ENCODE data around the gene TAL1.

TAL1 gene

DNA sequence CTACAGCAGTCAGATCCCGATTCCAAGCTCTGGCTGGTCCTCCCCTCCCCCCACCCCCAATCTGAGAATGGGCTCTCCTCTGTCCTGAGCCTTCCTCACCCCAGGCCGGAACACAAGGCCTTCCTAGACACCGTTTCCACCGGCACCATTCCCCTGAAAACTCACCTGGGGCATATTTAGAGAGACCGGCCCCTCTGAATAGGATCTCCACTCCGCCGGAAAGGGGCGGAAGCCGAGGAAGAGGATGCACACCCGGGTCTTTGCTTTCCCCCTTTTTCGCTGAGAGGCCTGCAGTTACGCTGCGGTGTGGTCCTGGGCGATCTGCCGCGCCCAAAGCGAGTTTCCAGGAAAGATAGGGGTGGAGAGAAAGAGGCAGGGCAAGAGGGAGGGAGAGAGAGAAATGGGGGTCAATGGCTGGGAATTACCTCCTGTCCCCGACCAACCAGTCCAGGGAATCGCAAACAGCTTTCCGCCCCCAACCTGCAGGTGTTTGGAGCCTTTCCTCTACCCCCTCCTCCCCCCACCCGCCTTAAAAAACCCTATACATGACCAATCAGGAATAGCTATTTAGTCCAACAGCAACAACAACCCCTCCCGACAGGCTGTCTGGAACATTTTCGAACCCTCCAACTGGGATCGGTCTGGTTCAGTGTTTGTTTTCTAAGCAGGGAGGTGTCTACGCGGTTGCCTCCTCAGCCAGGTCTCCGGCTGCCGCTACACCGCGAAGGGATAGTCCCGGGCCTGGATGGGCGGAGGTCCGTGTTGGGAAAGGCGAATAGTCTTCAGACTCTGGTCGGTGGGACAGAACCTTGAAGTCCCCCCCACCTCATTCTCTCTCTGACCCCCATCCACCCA lies 2.8 kb downstream of the TAL1 start:
- DNase-seq, result no peak

DNA sequence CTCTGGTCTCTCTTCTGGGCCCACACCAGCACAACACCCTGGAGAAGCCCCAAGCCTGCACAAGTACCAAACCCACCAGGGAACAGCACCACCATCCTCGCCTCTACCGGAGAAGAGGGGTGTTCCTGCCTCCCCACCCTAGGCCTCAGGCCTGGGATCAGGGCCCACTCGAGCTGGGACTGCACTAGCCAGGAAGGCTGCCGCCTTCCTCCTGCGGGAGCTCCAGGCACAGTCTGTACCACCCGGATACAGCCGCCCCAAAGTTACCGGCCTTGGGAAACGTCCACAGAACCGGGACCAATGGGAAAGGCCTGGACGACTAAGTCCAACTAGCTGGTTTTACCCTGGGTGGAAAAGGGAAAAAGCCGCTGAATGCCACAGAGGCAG lies 3.4 kb downstream of the TAL1 start:
- DNase-seq, result no peak

DNA sequence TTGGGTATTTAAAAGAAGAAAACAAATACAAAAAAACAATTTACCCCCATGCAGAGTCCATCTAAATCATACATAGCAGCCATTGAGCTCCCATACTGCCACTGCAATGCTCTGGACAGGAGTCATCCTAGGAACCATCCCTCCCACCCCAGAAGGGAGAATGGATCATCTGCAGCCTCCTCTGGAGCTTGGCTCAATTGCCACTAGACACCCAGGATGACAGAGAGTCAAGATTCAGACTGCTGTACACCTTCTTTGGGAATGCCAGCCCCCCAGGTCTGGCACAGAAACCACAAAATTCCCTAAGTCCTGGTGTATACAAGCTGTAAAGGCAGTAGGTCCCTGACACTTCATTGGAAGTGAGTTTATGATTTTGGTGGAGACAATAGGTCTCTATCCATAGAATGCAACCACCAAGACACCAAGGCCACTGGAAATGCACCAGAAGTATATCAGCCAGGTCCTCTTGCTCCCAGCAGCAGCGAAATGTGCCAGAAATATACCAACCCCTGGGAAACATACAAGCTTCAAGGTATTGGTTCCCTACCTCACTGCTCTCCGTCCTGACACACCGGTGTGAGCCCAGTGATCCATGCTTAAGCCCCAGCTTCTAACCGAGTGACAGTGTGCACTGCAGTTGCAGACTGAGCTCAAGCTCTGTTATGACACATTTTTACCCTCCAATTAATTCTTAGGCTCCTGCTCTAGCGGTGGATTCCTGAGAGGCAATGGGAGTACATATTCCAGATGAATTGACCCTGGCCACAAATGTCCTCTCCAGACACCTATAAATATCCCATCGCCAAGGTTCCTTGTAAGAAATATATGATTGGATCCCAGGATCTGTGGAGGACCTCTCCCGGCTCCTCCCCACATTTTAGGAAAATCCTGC lies 4.4 kb downstream of the TAL1 start:
- DNase-seq, result no peak

DNA sequence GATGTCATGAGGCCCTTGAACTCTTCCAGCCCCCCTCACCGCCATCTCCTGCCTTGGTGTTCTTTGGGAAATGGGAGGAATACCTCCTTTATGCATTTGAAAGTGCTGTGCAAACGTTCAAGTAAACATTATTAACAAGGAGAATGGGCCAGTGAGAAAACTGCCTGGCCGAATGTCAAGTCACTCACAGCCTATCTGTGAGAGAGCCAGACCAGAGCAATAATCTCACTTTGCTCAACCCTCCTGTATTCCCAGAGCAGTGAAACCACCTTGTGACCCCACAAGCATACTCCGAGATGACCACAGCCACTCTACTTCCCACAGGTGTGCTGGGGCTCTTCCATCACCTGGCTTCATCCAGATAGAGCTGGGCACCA lies 5.2 kb downstream of the TAL1 start:
- no peak for DNase-seq

DNA sequence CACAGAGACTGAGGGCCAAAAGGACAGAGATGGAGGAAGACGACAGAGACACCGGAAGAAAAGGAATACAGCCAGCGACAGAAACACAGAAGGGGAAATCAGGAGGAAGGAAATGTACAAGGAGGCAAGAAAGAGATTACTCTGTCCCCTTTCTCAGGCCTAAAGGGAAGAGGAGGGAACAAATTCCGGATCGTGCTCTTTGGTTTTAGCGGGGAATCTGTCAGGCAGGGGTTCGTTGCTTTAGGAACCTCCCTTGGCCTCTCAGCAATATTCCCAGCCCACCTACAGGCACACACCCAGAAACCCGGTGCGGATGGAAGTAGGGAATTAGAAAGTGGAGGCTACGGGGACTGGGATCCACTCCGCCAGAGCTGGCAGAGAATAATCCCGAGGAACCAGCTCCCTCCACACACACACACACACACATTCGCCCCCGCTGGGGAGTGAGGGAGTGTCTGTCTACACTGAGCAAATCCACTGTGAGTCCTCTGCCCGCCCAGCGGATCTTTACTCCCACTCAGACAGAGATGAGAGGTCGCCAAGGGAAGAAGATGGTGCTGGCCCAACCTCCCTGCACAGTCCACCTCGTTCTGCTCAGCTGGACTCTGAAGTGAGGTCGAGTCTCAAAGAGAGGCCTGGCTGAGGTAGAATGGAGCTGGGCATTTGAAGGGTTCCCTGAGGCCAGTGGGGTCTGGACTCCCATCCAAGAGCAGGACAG lies 5.7 kb downstream of the TAL1 start:
- DNase-seq, result no peak

DNA sequence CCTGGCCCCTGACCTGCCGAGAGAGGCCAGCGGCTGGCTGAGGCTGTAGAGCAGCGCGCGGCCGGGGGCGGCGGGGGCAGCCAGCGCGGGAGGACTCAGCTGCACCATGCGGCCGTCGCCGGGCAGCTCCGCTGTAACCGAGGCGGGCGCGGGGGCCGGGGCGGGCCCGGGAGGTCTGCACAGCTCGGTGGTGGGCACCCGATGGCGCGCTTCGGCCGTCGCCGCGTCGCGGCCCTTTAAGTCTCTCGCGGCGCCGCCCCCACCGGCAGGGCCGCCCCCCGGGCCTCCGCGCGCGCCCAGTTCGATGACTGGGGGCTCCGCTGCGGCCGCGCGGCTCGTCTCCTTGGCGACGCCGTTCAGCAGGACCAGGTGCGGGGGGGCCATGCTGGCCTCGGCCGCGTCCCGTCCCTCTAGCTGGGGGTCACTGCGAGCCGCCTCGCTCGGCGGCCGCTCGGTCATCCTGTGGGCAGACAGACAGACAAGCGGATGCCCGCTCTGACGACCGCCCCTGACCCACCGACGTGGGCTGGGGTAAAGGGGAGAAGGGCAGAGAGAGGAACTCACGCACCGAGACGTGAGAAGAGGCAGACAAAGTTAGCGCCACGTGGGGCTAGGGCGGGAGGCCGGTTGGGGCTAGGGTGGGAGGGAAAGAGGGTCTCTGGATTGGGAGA lies 6.5 kb downstream of the TAL1 start:
- no peak for DNase-seq

DNA sequence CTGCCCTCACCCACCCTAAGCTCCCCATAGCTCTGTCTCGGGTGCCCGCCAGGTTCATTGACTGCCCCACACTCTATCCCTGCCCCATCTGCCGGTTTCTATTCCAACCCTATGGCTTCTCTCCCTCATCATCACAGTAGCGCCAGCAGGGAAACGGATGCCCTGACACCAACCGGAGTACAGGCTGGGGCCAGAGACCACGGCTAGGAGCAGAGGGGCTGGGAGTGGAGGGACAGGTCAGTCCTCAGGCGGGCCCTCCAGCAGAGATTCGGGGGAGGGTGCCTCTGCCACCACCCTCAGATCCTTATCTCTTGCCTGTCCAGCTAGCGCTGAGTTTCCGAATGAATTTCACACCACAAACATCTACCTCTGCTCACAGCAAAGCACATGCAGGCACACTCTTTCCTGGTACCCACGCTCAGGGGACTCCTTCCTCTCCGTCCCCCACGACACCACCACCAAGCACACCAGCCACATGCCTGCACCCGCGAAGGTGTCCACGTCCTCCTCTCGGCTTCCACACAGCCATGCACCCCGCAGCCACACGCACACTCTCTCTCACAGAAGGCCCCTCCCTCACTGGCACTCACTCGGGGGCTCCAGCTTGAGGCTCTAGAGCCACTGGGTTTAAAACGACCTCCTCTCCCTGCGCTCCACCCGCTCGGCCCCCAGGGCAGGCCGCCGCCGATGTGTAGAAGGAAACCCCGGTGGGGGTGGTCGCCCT lies 7.2 kb downstream of the TAL1 start:
- no peak for DNase-seq

DNA sequence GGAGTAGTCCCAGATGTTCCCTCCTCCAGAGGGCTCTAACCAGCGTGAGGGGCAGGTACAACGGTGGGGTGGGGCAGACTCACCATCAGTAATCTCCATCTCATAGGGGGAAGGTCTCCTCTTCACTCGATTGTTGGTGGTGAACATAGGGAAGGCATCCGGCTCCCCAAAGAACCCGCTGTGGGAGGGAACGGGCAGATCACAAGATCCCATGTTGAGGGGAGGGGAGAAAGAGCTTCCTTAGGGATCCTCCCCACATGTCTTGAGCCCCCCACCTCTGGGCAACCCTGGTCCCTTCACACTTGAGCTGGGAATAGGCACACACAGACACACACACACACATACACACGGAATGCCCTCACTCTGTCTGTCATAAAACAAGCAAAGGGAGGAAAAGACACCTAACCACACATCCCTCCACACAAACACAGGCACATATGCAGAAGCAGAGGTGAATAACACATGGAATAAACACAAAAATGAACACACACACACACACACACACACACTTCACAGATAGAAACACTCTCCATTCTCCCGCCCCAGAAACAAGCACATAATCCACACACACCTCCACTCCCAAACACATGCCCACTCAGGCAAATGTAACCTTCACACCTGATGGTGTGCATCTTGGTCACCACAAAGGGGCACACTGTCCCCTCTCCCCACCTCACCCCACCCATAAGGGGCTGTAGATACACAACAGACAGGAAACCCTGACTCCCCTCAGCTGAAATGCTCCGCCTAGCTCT lies 7.9 kb downstream of the TAL1 start:
- DNase-seq, result no peak

DNA sequence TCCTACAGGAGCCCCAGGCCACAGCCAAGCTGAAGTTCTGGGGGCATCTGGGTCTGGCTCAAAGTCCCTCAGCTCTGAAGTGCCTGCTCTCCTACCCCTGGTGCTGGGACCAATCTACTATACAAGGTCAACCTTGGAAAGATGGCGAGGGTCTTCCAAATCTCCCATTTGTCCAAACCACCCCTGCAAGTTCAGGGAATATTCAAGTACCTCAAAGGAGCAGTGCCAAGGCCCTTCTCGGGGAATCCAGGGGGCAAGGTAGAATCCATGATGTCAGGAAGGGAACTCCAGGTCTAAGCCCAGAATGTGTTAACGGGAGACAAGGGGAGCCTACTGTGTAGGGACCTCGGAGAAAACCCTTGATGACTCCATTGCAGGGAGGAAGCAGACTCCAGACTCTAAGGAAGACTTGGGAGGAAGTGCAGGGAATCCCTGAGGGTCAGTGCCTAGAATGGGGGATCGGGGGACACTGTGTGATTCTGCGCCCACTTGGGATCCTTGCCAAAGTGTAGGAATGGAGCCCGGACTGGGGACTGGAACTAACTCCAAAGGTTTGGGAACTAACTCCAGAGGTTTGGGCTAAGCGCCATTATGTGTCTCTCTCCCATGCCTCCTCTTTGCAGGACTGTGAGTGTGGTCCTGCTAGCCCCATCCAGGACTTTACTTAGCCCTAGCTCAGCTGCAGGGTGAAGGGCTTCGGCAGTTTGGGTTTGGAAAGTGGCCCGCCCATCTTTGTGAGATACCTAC lies 8.7 kb downstream of the TAL1 start:
- no peak for DNase-seq

DNA sequence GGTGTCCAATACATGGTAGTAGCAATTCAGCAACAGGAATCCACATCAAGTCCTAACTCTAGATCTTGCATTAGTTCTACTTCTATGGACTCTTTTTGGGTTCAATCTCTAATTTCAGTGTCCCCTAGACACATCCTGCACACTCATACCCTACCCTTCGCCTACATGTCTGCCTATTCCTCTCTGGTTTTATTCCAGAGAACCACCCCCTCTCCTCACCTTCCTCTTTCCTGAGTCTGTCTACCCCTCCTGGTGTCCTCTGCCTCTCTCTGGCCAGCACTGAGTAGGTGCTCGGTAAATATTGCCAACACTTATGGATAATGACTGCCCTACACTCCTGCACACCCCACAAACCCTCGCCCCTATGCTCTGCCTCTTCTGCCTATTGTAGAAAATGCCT lies 9.5 kb downstream of the TAL1 start:
- no peak for DNase-seq

DNA sequence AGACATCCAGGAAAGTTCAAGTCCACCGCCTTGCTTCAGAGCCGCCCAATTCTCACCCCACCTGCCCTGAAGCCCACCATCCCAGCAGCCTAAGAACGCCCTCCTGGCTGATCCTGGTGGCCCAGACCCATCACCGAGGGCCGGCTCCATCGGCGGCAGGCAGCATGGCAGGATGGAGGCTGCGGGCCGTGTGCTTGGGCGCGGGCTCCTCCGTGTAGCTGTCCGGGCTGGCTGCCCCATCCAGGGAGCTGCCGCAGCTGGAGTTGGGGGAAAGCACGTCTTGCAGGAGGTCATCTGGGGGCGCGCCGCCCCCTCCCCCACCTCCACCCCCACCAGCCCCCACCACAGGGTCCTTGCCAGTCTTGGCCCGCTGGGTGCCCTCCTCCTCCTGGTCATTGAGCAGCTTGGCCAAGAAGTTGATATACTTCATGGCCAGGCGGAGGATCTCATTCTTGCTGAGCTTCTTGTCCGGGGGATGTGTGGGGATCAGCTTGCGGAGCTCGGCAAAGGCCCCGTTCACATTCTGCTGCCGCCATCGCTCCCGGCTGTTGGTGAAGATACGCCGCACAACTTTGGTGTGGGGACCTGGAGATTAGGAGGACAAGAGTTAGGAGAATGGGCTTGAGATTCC lies 12.3 kb downstream of the TAL1 start:
- no peak for DNase-seq

DNA sequence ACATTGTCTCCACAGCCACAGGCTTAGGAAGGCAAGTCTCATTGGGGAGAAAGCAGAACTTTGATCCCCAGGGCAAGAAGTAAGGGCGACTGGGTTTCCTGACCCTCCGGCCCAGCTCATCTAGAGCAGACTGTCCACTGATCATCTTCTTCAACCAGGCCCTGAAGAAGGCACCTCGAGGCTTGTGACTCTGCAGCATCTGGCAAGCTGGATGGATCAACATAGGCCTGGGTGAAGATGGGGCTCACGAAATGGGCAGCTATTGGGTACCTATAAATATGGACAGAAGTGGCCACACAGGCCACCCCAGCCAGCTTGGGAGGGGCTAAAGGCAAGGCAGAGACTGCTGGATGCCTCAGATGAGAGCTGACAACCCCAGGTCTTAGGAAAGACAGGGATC lies 13.0 kb downstream of the TAL1 start:
- no peak for DNase-seq

DNA sequence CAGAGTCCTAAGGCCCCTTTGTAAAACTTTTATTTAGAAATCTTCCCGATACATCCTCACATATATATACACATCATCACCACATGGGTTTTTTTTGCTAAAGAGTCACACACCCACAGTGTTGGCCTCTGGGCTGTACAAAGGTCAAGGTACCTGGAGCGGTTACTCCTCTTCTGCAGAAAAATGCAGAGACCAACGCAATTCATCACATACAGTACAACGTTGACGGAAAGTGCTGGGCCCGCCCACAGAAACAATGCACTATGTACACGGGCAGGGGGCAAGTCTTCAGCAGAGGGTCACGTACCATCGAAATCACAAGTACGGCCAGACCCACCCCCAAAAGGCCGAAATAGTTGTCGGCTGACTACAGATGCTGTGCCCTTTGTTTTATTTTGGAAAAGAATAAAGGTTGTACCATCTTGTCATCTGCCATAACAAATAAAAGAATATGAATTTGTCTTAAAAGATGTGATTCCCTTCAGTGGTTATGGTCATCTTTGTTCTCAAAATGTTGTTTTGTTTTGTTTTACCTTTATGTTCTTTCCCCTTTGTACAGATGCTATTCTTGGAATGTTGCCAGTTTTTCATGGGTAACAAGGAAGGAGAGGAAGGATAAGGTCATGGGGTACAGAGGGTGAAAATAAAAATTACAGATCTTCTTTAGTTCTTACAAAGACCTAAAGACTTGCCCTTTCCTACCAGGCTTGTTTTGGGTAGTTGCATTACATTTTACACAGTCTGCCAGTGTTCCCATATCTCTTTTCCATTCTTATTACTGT lies 15.6 kb downstream of the TAL1 start:
- DNase-seq, result no peak

DNA sequence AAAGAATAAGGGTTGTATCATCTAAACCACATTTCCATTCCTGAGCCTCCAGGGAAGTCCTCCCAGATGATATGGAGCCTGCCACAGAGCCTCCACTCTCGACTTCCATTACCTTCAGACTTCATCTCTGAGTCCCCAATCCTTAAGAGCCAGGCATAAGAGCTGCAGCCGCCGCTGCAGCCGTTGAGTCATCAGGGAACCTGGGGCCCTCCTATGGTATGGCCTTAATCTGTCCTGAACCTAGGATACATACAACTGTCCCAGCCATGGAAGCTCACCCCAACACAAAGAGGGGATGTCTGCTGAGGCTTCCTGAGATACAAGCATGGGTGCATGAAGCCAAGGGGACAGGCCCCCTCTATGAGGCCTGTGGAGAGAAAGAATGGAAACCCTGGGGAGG lies 16.3 kb downstream of the TAL1 start:
- no peak for DNase-seq

DNA sequence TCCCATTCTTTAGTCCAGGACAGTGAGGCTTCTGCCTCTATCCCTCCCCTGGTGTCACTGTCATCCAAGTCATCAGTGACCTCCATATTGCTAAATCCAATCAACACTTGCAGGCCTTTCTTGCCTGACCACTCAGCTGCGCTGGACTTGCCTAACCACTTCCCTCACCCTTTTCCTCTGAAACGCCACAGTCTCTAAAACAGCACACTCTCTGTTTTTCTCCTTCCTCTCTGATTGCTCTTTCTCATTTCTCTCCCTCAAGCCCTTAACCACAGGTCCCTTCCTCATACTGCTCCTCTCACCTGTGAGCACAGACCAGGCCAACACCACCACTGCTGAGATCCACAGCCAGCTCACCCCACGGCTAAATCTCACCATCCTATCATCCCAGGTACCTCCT lies 17.5 kb downstream of the TAL1 start:
- no peak for DNase-seq

DNA sequence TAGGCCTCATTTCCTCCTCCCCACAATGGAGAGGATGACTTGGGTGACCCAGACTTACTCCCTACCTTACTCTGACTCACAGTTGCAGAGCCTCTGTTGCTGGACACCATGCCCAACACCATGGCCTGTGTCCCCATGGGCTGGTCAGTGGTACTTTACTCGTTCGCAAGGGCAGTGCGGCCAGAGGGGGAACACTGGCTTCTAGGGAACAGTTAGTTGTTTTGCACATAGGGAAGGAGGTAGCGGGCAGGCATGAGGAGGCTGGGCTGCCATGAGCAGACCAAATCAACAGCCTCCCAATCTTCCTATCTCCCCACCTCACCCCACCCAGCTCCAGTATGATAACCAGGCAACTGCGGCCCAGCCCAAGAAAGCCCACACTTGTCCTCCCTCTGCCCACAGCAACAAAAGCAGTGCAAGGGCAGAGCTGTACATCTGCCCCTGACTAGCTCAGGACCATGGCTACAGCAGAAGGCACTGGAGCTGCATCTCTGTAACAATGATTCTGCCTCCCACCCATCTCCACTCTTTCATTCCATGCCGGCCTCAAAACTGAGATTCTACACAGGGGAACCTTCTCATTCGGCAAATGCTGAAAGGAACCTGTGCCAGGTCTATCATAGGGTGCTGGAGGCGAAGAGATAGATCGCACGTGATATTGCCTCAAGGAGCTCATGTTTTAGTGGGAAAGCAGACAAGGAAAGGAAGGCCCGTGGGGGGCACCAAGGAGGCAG lies 18.6 kb downstream of the TAL1 start:
- DNase-seq, result no peak

DNA sequence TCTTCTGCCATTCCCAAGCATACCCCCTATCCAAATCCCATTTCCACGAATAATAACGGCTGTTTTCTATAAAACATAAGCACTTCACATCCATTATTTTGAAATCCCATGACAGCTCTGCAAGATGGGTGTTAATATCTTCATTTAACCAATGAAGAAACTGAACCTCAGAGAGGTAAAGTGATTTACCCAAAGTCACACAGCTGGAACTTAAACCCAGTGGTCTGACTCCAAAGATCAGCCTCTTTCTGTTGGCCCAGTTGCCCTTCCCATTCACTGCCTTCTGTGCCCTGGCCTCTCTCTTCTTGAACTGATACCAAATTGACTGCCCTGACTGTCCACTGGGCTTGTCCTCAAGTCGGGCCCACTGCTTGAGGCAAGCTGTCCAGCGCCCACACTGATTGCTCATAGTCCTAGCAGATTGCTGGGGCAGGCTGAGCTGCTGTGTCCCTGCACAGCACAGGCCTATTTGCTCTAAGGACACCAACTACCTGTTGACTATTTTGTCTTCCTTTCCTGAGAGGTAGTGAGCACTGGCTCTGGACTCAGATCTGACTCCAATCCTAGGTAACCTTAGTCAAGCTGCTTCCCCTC lies 19.3 kb downstream of the TAL1 start:
- DNase-seq, result no peak

DNA sequence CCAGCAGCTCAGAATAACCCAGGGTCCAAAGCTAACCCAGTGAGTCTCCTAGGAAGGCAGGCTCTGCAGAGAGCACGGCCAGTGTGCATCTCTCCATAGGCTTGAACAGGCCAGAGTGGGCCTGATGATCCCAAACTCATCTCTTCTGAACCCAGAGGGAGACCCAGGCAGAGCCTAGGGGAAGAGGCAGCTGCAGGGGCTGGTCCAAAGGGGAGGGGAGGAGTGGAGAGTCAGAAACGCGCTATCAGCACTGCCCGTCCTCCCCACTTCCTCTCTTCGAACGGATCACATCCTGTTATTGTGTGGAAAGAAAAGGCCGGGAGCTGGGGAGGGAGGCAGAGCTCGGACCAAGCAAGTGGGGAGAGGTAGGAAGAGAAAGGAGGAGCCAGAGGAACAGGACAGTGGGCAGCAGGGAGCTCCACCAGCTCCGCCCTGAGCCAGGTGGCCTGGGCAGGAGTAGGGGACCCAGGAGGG lies 20.2 kb downstream of the TAL1 start:
- DNase-seq, result no peak

All from CD4-positive, alpha-beta T cell treated with Interleukin-4 for 1 hour (primary cell).